GM21717 (cell line): ENCODE measurements around the gene ZHX3.

Experiments used
- ATAC-seq: cut with Tn5 transposase; IDR thresholded peaks from one replicate; pipeline ENCODE4 v1.9.1; 2021; ENCODE audit warnings: mild to moderate bottlenecking, moderate library complexity; ENCODE audit not compliant: unreplicated experiment

Gene ZHX3

DNA sequence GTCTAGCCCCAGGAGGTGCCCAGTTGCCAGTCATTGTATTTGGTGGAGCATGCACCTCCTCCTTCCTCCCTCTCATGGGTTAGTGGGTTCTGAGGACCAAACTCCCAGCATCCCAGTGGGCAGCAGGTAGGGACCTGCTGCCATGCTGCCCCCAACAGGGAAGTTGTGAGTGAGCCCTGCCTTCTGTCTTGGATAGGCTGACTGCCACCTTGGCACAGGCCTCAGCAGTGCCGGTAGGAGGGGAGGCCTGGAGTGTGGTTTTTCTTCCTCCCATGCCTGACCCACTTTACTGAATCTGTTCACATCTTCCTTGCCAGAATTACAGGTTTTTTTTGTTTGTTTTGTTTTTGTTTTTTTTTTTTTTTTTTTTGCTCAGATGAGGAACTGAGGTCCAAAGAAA lies 155.6 kb downstream of the ZHX3 start:
- ATAC-seq = no peak

DNA sequence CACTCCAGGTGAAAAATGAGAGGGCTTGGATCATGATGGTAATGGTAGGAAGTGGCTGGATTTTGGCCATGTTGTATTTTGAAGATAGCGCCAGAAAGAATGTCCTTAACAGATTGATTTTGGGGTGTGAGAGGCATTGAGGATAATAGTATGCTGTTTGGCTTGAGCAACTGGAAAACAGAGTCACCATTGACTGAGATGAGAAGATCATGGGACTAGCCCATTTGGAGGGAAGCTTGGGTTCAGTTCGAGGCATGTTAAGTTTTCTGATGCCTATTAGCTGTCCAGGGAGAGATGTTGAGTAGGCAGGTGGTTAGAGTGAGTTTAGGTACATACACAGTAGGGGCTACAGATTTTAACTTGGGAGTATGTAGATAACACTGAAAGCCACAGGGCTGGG lies 156.8 kb downstream of the ZHX3 start:
- no peak for ATAC-seq

DNA sequence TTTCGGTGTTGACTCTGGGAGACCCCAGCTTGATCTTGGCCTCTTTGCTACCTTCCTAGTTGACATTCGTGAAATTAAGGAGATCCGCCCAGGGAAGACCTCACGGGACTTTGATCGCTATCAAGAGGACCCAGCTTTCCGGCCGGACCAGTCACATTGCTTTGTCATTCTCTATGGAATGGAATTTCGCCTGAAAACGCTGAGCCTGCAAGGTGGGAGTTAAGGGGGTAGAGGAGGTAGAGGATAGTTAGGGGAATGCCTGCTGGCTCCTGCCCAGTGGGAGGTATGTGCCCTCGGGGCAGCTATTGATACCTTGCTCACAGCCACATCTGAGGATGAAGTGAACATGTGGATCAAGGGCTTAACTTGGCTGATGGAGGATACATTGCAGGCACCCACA lies 158.0 kb downstream of the ZHX3 start:
- ATAC-seq = no peak

DNA sequence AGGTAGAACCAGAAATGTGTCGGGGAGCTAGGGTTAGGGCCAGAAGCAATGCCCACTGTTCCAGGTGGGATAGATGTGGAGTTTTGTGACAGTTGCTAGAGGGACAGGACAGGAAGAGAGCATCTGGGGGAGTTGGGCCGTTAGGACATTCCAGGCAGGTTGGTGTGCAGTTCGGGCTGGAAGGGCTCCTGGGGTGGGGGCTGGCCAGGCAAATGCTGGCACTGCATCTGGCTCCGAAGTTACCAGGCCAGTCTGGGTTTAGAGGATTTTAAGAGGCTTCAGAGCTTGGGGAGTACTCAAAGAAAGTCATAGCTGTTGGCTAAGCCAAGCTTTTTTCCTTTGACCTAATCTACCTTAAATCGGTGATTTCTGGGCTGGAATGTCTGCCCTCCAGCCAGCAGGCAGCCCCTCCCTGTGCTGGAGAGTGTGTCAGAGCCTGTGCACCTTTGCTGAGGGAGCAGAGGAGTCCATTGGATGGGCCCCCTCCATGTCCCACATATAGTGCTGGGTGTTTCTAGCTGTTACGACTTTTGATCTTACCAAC lies 159.4 kb downstream of the ZHX3 start:
- ATAC-seq = no peak

DNA sequence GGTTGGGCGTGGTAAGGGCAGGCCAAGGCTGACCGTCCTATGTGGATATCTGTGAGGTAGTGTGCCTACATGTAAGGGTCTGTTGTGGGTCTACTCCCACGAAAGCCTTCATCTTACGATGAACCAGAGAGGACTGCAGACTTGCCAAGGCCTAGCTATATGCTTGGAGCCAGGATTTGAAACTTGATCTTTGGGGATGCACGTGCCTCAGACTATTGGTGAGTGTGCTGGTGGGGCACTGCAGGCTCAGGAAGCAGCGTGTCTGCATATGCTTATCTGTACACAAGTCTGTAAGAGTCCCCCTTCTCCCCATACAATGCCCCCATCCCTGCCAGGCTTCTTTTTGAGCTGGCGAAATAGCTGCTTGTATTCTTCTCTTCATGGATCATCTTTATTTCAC lies 162.3 kb downstream of the ZHX3 start:
- ATAC-seq = no peak

DNA sequence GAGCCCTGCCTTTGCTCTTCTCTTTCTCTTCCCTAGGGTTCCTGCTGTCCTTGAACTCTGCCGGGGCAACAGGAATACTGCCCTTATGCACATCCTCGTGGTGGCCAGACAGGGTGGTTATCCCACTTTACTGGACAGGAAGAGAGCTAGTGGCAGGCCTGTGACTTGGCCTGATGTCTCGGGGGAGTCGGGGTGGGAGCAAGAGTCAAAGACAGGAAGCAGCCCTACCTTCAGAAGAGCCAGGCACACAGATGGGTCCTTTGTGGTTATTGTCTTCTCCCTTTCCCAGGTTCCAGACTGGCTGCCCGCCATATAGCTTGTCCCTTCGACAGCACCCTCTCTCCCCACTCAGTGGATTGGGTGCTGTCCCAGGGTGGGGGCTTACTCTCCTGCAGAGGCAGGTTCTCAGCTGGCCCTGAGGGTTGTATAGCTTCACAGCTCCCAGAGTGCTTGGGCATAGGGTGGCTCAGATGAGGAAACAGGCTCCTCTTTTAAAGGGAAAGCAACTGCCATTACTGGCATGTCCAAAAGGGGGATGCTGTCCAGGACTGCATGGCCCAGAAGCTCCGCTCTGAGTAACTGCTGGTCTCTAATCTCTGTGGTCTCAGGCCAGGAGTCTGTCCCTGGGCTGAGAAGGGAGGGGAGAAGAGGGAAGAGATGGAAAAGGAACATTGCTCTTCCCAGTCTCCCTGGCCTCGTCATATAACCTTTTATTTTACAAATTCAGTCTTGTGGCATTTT lies 162.9 kb downstream of the ZHX3 start:
- no peak for ATAC-seq

DNA sequence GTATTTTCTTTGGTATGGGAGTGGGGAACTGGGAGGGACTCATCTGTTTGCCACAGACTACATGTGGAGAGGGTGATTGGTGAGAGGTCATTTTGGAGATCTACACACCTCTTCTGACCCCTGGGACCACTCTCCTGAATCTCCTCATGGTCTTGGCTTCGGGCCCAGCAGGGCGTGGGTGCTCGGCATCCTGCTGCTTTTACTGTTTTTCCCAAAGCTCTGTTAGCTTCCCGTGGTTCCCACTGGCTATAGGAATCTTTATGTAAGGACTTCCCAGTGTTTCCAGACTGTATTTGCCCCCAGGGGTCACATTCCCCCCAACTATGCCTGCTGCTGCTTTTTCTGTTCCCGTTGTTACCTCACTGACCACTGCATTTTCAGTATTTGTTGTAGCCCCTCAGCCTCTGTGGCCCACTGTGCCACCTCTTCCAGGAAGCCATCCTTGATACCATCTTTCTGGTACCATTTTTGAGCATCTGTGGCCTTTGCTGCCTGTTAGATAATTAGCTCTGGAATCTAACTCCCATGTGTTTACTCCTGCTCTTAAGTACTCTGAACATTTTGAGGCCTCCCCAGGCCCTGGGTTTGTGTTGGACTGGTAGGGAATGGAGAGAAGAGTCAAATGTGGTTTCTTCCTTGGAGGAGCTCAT lies 165.3 kb downstream of the ZHX3 start:
- no peak for ATAC-seq

DNA sequence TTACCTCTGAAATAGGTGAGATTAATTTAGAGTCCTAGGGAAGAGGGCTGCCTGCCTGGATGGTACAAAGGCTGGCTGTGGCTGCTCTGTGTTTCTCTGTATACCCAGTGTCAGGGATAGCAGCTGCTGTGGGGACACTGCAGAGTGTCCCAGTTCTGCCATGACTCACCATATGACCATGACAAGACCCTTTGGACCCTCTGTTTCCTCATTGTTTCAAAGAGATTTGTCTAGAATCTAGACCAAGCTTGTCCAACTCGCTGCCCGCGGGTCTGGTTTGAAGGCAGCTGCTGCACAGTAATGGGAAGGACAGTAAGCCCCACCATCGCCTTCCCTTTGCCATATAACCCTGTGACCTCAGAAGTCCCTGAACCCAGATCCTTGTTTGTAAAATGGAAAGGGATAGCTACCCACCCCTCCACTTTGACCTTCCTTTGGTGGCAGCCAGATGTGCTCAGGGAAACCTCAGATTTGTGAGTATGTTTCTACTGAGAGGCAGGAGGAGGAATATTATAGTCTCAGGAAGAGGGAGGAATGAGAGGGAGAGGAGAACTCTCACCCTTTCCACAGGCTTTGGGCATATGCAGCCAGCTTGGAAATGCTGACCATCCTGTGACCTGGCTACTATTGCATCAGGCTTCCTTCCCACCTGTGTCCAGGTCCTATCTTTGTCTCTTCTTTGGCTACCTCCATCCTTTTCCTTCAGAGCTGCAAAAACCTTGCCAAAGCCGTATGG lies 166.2 kb downstream of the ZHX3 start:
- no peak for ATAC-seq

DNA sequence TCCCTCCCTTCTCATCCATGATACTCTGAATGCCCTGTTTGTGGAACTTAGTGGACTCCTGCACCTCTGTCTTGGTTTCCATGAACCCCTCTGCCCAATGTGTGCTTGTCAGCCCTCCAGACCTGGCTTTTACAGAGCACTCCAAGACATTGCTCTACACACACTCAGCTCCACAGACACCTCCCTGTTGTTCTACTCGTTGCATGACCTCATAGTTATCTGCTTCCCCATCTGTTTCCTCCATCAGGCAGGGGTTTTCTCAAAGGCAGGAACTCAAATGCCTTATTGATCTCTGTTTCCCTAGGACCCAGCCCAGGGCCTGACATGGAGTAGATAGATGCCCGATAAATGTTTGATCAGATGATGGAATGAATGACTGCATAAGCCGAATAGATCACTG lies 166.9 kb downstream of the ZHX3 start:
- ATAC-seq = no peak

DNA sequence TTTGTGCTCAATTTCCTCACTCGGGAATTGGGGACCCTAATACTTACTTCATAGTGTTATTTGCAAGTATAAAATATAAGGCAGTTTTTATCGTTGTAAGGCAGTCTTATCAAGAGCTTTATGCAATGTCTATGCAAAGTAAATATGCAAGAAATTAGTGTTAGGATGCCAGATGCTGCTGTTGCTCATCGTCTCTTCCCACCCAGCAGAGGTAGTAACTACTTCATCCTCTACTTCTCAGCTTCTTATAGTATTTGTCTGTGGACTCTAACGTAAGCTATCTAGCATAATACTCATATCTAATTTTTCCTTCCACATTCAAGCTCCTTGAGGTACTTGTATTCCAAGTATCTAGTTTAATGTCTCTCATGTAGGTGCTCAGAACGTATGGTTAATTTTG lies 168.6 kb downstream of the ZHX3 start:
- no peak for ATAC-seq

DNA sequence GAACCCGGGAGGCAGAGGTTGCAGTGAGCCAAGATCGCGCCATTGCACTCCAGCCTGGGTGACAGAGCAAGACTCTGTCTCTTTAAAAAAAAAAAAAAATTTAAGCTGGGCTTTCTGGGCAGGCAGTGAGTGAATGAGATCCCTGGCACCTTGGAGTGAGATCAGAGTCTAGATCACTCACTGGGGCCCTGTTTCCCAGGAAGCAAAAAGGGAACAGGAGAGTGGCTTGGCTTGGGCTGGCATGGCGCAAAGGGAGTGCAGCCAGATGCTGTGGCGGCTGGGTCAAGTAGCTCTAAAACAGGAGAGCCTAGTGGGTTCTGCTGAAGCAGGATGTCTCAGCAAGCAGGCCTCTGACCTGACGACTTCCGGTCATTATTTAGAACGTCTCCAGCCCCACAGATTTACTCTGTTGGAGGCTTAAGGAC lies 169.8 kb downstream of the ZHX3 start:
- ATAC-seq = no peak

DNA sequence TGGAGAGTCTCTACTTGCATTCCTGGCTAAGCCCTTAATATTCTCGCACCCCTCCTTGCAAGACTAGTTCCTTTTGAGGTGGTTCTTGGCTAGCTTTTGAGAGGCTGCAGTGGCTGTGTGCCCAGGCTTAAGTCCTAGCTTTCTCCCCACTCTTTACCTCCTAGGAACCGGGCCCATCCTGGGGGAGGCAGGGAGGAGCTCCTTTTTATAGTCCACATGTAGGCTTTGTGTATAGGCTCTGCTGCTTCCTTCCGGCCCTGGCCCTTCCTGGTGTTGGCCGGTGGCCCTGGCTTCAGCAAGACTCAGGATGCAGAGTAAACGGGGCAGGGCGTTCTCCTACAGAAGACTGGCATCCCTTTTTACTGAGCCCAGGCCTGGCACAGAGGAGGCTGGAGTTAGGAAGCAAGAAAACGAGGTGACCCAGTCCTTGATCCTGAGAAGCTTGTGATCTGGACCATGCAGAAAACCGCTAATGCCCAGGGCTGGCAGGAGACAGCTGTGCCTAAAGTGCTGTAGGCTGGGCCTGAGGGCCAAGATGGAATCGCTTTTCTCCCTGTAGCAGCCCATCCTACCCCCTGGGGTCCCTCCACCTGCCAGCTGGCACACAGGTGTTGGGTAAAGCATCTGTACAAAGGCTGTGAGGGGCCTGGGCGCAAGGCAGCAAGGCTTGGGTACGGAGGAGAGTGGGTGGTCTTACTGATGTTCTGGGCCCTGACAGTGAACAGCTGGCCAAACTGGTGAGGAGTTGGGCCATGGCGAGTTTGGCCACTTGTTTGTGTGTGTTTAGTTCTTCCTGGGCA lies 171.5 kb downstream of the ZHX3 start:
- no peak for ATAC-seq

DNA sequence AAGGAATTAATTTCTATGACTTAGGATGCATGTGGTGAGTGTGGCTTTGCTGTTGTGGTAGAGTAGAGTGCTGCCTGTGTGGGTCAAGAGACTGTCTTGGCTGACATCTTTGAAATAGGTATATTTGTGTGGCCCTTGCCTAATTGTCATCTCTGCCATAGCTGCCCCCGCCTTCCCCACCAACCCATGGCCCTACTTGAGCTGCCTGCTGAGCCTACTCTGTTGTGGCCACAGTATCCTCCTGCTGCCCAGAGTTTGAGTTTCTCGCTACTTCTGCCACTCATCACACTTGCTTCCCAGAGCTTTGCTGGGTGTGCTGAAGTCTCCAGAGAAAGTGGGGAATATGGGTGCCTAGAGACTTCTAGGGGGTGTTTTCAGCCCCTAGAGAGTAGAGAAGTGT lies 172.2 kb downstream of the ZHX3 start:
- ATAC-seq = no peak

DNA sequence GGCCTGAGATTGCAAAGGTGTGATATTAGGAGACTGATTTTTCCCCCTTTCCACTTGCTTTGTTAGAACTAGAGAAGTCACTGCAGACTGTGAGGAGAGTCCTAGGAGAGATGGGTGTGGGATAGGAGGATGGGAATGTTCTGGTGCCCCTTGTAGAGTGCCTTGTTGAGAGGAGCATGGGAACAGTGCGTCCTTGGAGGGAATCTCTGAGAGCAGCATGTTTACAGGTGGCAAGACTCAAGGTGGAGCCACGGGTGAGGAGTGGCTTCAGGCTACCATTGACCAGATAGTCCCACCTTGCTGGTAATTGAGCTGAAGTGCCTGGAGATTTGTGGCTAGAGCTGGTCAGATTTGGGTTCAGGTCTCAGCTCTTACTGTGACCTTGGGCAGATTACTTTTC lies 174.2 kb downstream of the ZHX3 start:
- no peak for ATAC-seq

DNA sequence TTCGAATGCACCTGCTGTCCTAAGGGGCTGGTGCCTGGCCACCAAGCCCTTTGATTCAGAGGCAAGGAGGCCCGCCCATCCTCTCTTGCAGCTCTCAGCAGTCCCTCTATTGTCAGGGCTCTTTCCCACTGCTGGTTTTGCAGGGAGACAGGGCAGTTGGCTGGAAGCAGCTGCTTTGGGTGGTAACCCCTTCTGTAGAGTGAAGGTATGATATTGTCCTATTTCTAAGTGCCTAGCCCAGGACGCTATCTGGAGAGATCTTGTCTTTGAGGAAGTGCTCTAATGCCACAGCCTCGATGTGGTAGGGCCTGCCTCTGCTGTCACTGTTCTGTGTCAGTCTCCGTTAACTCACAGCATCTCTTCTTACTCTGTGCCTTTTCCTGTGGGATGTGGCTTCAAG lies 174.6 kb downstream of the ZHX3 start:
- ATAC-seq = no peak

DNA sequence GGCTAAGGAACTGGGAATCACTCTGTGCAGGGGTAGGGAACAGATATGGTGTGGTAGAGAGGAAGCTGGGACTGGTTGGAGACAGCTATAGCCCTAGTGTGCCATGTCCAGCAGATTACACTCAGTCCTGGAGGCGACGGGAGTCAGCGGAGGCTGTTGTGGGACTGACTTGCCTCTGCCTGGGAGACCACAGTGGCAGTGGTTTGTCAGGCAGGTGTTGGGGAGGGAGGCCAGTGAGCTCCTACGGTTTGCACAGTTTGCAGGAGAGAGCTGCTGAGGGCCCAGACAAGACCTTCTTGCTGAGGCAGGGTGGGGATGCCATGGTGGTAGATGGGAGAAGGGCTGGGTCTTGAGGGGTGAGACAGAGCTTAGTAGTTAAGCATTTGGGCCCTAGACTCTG lies 175.3 kb downstream of the ZHX3 start:
- ATAC-seq = no peak

DNA sequence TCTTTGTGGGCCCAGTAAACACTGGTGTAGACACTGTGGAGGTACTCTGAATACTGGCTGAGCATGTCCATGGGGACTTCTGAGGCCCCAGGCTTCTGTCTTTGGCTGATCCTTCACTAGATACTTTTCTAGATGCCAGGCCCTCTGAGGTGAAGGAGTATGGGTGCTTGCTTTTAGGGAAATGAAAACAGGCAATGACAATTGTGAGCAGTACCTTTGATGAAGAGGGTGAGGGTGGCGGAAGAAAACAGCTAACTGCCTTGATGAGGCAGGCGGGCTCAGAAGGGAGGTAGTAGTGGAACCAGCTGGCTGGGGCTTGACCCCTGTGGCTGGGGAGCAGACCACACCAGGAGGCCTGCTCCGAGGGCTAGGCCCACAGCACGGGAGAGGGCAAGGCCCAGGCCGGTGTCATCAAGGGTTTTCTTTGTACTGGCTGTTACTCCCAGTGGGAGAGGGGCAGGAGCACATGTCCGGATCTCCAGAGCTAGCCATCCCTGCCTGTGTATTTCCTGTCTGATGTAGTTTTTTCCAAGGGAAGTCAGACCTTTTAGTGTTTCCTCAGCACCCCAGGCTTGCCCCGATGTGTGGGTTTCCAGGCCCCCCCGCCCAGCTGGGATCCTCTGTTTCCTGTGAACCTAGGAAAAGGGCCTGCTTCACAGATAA lies 176.2 kb downstream of the ZHX3 start:
- no peak for ATAC-seq

DNA sequence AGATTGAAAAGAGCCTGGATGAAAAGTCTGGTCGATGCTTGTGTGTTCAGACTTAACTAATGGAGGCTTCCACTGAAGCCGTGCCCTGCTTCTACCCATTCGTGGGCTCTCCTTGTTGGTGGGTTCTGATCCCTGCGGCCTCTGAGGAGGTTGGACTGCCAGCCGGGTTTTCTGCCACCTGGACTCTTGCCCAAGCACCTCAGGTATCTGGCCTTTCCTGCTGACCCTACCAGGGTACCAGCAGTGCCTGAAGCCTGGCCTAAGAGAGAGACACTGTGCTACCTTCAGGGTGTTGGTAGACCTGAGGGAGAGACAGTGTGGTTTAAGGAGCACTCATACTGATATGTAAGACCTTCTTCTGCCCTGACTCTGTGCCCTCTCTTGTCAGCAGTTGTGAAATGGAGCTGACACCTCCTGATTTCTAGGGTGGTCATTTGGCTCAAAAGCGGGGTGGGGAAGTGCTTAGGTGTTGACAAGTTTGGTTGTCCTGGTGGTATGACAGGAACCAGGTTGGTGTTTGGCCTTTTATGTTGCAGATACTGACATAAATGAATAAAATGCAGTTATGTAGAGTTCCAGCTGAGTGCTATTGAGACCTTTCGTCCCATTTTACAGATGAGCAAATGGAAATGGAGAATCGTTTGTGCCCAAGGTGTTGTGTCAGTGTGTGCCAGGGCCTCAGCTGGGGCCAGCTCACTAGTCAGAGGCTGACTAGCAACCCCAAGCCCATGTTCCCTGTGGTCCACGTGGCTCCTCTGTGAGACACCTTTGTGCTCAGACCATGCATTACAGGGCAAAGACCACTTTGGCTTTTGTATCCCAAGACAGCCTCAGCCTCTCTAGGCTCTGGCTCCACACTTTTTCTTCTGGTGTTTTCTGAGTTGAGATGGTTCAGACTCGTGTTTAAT lies 177.1 kb downstream of the ZHX3 start:
- ATAC-seq = no peak
